ENCODE data around the gene SUCLA2.

Gene SUCLA2

GRCh38 chr13:47897411-47898050, 103.5 kb downstream of the SUCLA2 start:
- no peak overlapping the region for H3K4me3 ChIP-seq (replicated peaks; ENCODE audit: low read depth, low read length)
- DNase-seq (ENCODE audit: extremely low read depth, low read depth) = no peak
- no peak for TF ChIP-seq CTCF (IDR thresholded peaks at IDR 0.05; ENCODE audit: low read depth, low read length, missing control alignments)

DNA sequence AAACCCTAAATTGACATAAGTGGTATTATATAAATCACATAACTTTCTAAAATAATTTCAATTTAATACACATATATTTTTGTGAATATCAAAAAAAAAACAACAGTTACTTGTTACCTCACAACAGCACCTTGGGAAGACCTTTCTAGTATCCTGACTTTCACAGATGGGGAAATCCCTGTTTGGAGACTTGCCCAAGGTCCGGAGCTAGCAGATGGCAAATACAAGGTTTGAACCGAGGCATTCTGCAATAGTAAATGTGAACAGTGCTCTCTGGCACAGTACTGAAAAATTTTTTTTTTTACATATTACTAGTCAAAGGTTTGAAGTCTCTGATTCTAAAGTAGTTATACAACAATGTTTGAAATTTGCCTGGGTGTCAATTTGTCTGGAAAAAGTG, 104.5 kb downstream of the SUCLA2 start:
- DNase-seq (ENCODE audit: extremely low read depth, low read depth) = no peak
- H3K4me3 ChIP-seq (replicated peaks; ENCODE audit: low read depth, low read length) = no peak overlapping the region
- no peak for TF ChIP-seq CTCF (IDR thresholded peaks at IDR 0.05; ENCODE audit: low read depth, low read length, missing control alignments)

DNA sequence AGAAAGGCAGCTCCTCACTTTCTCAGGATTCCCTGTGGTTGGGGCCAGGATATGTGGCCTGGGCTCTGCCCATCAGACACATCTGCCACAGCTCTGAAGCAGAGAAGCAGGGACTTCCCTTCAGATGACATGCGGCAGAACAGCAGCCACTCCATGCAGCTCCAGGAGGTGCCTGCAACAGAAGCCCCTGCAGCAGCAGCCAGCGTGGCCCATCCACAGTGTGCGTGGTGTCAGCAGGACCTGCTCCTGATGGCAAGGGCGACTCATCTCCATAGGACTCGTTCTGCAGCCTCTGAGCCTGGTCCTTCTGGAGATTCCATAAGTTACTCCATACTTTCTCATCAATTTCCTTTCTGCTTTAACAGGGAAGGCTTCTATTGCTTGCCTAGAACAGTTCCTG, 105.0 kb downstream of the SUCLA2 start:
- no peak for TF ChIP-seq CTCF (IDR thresholded peaks at IDR 0.05; ENCODE audit: low read depth, low read length, missing control alignments)
- no peak for DNase-seq (ENCODE audit: extremely low read depth, low read depth)
- no peak overlapping the region for H3K4me3 ChIP-seq (replicated peaks; ENCODE audit: low read depth, low read length)

DNA sequence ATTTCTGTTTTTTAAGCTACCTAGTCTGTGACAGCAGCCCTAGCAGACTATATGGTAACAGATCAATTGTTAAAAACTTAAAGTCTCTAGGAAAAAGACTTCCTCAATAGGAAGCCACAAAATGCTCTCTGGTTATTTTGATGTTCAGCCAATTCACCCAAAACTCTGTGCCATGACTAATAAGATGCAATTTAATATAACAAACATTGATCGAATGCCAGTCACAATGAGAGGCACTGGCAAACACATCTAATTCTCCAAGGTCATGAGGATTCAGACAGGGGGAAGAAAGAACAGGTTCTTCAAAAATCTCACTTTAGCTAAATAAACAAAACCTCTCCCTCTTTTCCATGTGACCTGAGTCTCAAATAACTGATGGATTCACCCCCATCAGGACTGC, 107.5 kb downstream of the SUCLA2 start:
- H3K4me3 ChIP-seq (replicated peaks; ENCODE audit: low read depth, low read length) = no peak overlapping the region
- TF ChIP-seq CTCF (IDR thresholded peaks at IDR 0.05; ENCODE audit: low read depth, low read length, missing control alignments) = no peak
- DNase-seq (ENCODE audit: extremely low read depth, low read depth) = no peak

All from HFF-Myc (cell line).